Keratinocyte (primary cell): ENCODE measurements around the gene MAD2L1. TPM values are rescaled to one million over a fixed set of nuclear protein-coding genes. Genes with fewer than 3 reads are reported as not detected.

Experiments used
- DNase-seq: peaks from one replicate; pipeline ENCODE4 v3.0.0-alpha.2; 2011; ENCODE audit warnings: low read depth, missing footprints, low spot score
- FAIRE-seq: peaks from 2 replicates; lab custom pipeline; 2011; peaks lifted over from hg19 to GRCh38; lab: Jason Lieb, UNC
- H2AFZ ChIP-seq: 2 replicates; pipeline ENCODE4 v1.6.0; 2012; ENCODE audit warnings: low read length, control low read depth, inconsistent platforms; ENCODE audit not compliant: control insufficient read depth
- H3K27ac ChIP-seq: 2 replicates; pipeline ENCODE4 v1.5.1; 2011; ENCODE audit warnings: low read length; ENCODE audit not compliant: control insufficient read depth, insufficient read depth
- H3K27me3 ChIP-seq: 3 replicates; pipeline ENCODE4 v1.6.0; 2011; ENCODE audit warnings: low read length; ENCODE audit not compliant: control insufficient read depth, insufficient read depth; ENCODE audit errors: extremely low read depth
- H3K36me3 ChIP-seq, 2 experiments: 2 replicates in 1 of 2; 3 replicates in 1 of 2; pipeline ENCODE4 v1.5.1; 2011; ENCODE audit warnings: low read length in 2 of 2, mild to moderate bottlenecking in 1 of 2; ENCODE audit not compliant: control insufficient read depth in 2 of 2, insufficient read depth in 2 of 2; ENCODE audit errors: extremely low read depth in 1 of 2
- H3K4me1 ChIP-seq: 3 replicates; pipeline ENCODE4 v1.5.1; 2011; ENCODE audit warnings: low read length; ENCODE audit not compliant: control insufficient read depth, insufficient read depth; ENCODE audit errors: extremely low read depth
- H3K4me2 ChIP-seq: 3 replicates; pipeline ENCODE4 v1.6.0; 2011; ENCODE audit warnings: low read depth, low read length; ENCODE audit not compliant: control insufficient read depth, insufficient read depth; ENCODE audit errors: extremely low read depth
- H3K4me3 ChIP-seq, 3 experiments: fragments of 200-600 bp in 1 of 3; sonication (generic) in 1 of 3; 2 replicates in 2 of 3; 3 replicates in 1 of 3; pipeline ENCODE4 v1.5.1; 2011 to 2016; ENCODE audit warnings: low read length in 3 of 3, mild to moderate bottlenecking in 3 of 3, control low read depth in 2 of 3, inconsistent platforms in 1 of 3, low read depth in 1 of 3, mixed read lengths in 1 of 3, mixed run types in 1 of 3, moderate library complexity in 1 of 3; ENCODE audit not compliant: control insufficient read depth in 2 of 3, insufficient read depth in 2 of 3; ENCODE audit errors: extremely low read depth in 1 of 3
- H3K79me2 ChIP-seq: 2 replicates; pipeline ENCODE4 v1.6.0; 2012; ENCODE audit warnings: low read length; ENCODE audit not compliant: control insufficient read depth, insufficient read depth
- H3K9ac ChIP-seq: 3 replicates; pipeline ENCODE4 v1.6.0; 2011; ENCODE audit warnings: low read length; ENCODE audit not compliant: control insufficient read depth, insufficient read depth; ENCODE audit errors: extremely low read depth
- H3K9me1 ChIP-seq: 3 replicates; pipeline ENCODE4 v1.6.0; 2011; ENCODE audit warnings: low read length; ENCODE audit not compliant: control insufficient read depth, insufficient read depth; ENCODE audit errors: extremely low read depth
- H3K9me3 ChIP-seq: 2 replicates; pipeline ENCODE4 v1.5.1; 2012; ENCODE audit warnings: low read depth, low read length; ENCODE audit not compliant: control insufficient read depth
- H4K20me1 ChIP-seq: 3 replicates; pipeline ENCODE4 v1.6.0; 2011; ENCODE audit warnings: low read length; ENCODE audit not compliant: control insufficient read depth, insufficient read depth; ENCODE audit errors: extremely low read depth
- EZH2 ChIP-seq: IDR thresholded peaks from one replicate; pipeline ENCODE4 v1.6.1; 2012; ENCODE audit warnings: inconsistent platforms, mild to moderate bottlenecking, low read length, moderate library complexity
- dilution Hi-C: fragments of 300-500 bp; cut with MboI; formaldehyde crosslinking; loops from one replicate; pipeline ENCODE4 v1.7.0; 2020; ENCODE audit warnings: low sequenced_read_pairs; ENCODE audit not compliant: extremely low pct_ligation_motif_present
- polyA plus RNA-seq, 5 experiments: library from polyadenylated mRNA; depleted of rRNA in 3 of 5; stranded (reverse) in 3 of 5; stranded (forward) in 1 of 5; unstranded in 1 of 5; fragments of >200 nt; gene quantifications; 1 replicate in 1 of 5; 2 replicates in 3 of 5; 3 replicates in 1 of 5; pipeline versions ENCODE4 v1.2.1 to v1.2.3, GENCODE V29; 2011 to 2012; ENCODE audit warnings: missing spikeins in 2 of 5, low read depth in 1 of 5, low replicate concordance in 1 of 5
- TF ChIP-seq, protein P1 (sequence below), 3 experiments: IDR thresholded peaks in 1 of 3; conservative IDR thresholded peaks in 1 of 3; optimal IDR thresholded peaks in 1 of 3; 2 replicates in 2 of 3; 3 replicates in 1 of 3; pipeline versions ENCODE3 to v1.5.1; 2011; ENCODE audit warnings: low read length in 3 of 3, mild to moderate bottlenecking in 3 of 3, moderate library complexity in 2 of 3, control low read depth in 1 of 3, inconsistent platforms in 1 of 3; ENCODE audit not compliant: insufficient read depth in 2 of 3; ENCODE audit errors: extremely low read depth in 1 of 3

MAD2L1 gene
- polyA plus RNA-seq, 1 donor (not counting 4 experiments of a cell fraction or from before 2014, with no cell fraction given): 37.9 TPM

DNA sequence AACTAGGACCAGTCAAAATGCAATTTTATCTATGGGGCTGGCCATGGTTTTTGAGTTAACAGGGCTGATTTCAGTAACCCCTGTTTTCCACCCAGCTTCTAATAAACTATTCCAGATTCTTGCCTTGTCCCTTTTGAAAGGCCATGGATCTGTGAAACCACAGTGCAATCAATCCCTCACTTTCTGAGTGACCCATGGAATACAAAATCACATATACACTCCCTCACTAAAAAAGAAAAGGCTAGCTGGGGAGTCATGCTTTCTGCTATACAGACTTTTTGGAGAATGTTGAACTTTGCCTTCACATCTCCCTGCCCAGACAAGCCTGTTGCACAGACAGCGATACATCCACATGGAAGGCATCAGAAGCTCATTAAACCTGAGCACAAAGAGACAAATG, 47.9 kb downstream of the MAD2L1 start:
- no peaks in the 10 kb centered on the region for H3K9me1 ChIP-seq
- no peaks in the 10 kb centered on the region for H3K9me3 ChIP-seq
- H3K4me2 ChIP-seq: no peak overlapping the region
- no peak overlapping the region for H2AFZ ChIP-seq
- FAIRE-seq (no peak), DNase-seq (no peak)
- H3K9ac ChIP-seq: no peak overlapping the region
- no peak overlapping the region for H3K4me3 ChIP-seq
- H3K79me2 ChIP-seq: no peaks in the 10 kb centered on the region
- H3K36me3 ChIP-seq: no peaks in the 10 kb centered on the region
- TF ChIP-seq, protein P1, sequence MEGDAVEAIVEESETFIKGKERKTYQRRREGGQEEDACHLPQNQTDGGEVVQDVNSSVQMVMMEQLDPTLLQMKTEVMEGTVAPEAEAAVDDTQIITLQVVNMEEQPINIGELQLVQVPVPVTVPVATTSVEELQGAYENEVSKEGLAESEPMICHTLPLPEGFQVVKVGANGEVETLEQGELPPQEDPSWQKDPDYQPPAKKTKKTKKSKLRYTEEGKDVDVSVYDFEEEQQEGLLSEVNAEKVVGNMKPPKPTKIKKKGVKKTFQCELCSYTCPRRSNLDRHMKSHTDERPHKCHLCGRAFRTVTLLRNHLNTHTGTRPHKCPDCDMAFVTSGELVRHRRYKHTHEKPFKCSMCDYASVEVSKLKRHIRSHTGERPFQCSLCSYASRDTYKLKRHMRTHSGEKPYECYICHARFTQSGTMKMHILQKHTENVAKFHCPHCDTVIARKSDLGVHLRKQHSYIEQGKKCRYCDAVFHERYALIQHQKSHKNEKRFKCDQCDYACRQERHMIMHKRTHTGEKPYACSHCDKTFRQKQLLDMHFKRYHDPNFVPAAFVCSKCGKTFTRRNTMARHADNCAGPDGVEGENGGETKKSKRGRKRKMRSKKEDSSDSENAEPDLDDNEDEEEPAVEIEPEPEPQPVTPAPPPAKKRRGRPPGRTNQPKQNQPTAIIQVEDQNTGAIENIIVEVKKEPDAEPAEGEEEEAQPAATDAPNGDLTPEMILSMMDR (optimal IDR thresholded peaks at IDR 0.05 in 1 of 3, IDR thresholded peaks at IDR 0.05 in 1 of 3, conservative IDR thresholded peaks at IDR 0.05 in 1 of 3; ENCODE audit: extremely low read depth in 1 of 3, insufficient read depth in 2 of 3, low read length in 3 of 3): no peak
- TF ChIP-seq EZH2: no peak
- no peaks in the 10 kb centered on the region for H3K4me1 ChIP-seq
- no peak overlapping the region for H3K27ac ChIP-seq
- no peaks in the 10 kb centered on the region for H3K27me3 ChIP-seq
- dilution Hi-C loops: no loop called here
- H4K20me1 ChIP-seq: no peaks in the 10 kb centered on the region

DNA sequence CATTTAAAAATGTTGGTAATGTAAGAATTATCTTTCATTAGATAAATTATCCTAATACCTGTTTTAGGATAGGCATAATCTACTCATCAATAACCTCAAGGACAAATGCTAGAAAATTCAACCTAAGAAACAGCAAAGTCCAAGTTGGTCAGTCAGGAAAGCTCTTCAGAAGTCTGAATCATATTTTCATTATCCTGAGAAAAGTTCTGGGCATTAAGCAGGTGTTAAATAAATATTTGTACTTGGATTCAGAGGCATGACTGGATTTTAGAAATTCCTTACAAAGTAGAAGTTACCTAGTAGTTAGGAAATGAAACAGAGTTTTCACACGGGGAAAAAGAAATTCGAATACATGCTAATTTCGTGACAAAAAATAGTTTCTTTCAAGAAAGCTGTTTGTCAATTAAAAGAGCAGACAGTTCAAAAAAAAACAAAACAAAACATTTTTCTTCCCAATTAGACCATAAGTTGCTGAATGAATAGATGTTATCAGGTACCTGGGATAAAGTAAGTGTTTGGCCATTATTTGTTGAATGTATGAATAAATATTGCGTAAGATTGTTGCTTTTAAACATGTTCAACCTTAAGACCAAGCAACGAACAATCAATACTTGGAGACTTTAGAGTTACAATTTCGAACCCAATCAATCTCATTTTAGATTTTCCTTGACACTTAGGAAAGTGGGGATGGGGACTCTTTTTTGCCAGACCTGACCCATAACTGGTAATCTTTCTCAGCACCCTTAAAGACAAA, 48.5 kb downstream of the MAD2L1 start:
- H3K9ac ChIP-seq: no peak overlapping the region
- no peak overlapping the region for H3K4me2 ChIP-seq
- no peaks in the 10 kb centered on the region for H3K36me3 ChIP-seq
- H3K27ac ChIP-seq: no peak overlapping the region
- DNase-seq (no peak), FAIRE-seq (no peak)
- H3K9me3 ChIP-seq: no peaks in the 10 kb centered on the region
- no peaks in the 10 kb centered on the region for H3K9me1 ChIP-seq
- H4K20me1 ChIP-seq: no peaks in the 10 kb centered on the region
- TF ChIP-seq, protein P1 (optimal IDR thresholded peaks at IDR 0.05 in 1 of 3, IDR thresholded peaks at IDR 0.05 in 1 of 3, conservative IDR thresholded peaks at IDR 0.05 in 1 of 3; ENCODE audit: extremely low read depth in 1 of 3, insufficient read depth in 2 of 3, low read length in 3 of 3): no peak
- no peak for TF ChIP-seq EZH2
- H3K4me1 ChIP-seq: no peaks in the 10 kb centered on the region
- no peaks in the 10 kb centered on the region for H3K27me3 ChIP-seq
- H2AFZ ChIP-seq: no peak overlapping the region
- dilution Hi-C loops: no loop called here
- no peak overlapping the region for H3K4me3 ChIP-seq
- H3K79me2 ChIP-seq: no peaks in the 10 kb centered on the region
